HG03045 (cell line): Measurements from ENCODE around the gene SAMD9L.
"Not testable (repeated sequence)": the region's sequence is repeated elsewhere in the genome, so short reads cannot be mapped to it uniquely, and the experiment has no call there.

Experiments
- ATAC-seq: cut with Tn5 transposase; IDR thresholded peaks from one replicate; pipeline ENCODE4 v1.9.1; 2021; ENCODE audit warnings: mild to moderate bottlenecking, moderate library complexity; ENCODE audit not compliant: unreplicated experiment

The SAMD9L gene

DNA sequence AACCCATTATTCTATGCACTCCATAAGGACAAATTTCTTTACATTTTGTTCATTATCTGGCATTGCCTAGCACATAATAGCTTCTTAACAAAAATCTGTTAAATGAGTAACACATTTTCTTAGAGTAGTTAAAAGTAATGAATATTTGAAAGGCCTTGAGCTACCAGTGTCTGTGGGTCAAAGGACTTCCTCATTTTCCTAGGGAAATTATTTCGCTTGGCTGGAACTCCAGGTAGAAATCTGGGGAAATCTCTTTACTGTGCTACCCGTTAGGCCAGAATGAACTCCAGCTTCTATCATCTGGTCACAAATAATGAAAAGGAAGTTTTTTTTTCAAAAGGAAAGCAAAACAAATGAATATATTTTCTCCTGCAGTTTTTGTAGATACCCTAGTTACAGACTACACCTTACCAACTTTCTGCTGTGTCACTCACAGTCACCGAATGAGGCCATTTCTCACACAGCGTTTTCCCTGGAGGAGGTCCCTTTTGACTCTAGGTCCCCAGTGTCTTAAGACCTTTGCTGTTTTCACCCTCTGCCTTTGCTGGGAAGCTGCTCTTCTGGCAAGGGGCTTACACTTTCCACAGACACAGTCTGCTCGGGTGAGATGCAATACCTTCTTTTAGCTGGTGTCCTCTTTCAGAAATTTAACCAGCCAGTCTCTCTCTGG lies 1.6 kb downstream of the SAMD9L start:
- peak; percentile 37 for ATAC-seq

DNA sequence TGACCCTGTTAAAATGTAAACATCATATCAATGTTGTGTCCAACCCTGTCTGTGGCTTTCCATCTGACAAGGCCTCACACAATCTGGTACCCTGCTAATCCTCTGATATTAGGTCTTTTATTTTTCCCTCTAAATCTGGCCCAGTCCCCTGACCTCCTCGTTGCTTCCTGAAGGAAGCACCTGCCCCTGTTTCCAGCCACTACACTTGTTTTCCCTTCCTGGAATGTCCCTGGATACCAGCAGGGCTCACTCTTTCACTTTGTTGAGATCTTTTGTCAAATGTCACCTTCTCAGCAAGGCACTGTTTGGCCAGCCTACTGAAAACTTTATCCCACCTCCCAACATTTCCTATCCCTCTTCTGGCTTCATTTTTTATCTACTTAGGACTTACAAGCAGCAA lies 2.1 kb downstream of the SAMD9L start:
- no peak for ATAC-seq

- no peak for ATAC-seq
These were observed 2.8 kb downstream of the SAMD9L start for GRCh38 chr7:93145354-93145753.

DNA sequence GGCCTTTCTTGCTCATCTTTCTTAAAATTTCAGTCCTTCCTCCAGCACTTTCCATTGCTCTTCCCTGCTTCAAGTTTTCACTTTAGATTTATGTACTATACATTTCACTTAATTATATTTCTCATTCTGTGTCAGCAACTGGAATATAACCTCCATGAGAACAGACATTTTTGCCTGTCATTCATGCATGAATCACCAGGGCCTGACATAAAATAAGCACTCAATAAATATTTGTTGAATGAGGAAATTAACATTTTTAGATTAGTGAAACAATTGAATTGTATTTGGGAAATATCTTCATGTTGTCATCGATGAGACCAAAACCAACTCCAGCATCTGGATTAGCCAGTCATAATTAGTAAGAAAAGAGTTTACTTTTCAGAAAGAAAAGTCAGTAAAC lies 6.1 kb downstream of the SAMD9L start:
- ATAC-seq, result no peak

DNA sequence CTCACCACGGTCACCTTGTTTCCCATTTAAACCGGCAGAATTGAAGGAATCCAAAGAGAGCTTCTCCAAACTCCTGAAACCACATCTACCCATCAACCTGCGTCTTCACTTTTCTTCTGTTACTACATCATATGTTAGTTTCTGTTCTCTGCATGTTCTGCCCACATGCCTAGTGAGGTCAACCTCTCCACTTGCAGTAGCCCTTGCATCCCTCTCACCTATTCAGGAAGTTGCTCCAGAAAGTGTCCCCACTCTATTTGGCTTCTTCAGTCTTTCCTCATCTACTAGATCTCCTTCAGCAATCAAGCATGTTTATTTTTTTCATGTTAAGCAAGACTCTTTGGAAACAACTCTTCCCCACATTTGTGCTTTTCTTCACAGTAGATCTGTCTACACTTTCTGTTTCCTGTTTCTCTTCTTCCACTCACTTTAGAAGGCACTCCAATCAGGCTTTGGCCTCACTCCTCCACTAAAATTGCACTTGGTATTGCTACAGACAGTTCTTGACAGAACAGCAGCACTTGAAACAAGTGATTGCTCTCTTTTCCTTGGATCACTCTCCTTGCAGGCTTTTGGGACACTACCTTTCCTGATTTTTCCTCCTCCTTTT lies 7.5 kb downstream of the SAMD9L start:
- no peak for ATAC-seq

GRCh38 chr7:93138576-93138975 lies 9.6 kb downstream of the SAMD9L start:
- ATAC-seq, result no peak

- no peak for ATAC-seq
These were observed 15.2 kb downstream of the SAMD9L start for GRCh38 chr7:93133005-93133404.

DNA sequence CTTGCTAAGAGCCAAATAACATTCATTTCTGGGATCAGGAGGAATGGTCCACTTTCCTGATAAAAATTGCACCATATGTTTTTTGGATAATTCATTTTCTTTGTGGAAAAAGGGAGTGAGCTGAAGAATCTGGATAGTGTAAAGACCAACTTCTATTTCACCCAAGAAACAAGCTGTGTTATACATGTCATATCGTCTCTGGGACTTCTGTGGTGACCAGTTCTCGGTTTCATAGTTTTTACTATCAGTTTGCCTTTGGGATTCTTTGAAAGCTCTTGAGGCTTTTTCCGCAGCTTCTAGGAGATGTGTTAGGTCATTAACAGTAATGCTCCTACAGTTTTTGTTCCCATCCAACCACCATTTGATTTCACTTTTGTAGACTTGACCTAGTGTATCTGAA lies 16.0 kb downstream of the SAMD9L start:
- ATAC-seq, result no peak

GRCh38 chr7:93126954-93127353 lies 21.2 kb downstream of the SAMD9L start:
- ATAC-seq, result not testable (repeated sequence)

- ATAC-seq, result not testable (repeated sequence)
These were observed 24.7 kb downstream of the SAMD9L start for GRCh38 chr7:93123532-93123931.

GRCh38 chr7:93120592-93121549 lies 27.3 kb downstream of the SAMD9L start:
- no peak for ATAC-seq

- no peak for ATAC-seq
These were observed 28.8 kb downstream of the SAMD9L start for GRCh38 chr7:93119191-93119905.

GRCh38 chr7:93117852-93118530 lies 30.2 kb downstream of the SAMD9L start, which contains the start of gene SAMD9:
Gene SAMD9 (minus strand): TSS chr7:93117979. CDS start chr7:93106097, 11,882 bp downstream.
- ATAC-seq, result peak; percentile 99

DNA sequence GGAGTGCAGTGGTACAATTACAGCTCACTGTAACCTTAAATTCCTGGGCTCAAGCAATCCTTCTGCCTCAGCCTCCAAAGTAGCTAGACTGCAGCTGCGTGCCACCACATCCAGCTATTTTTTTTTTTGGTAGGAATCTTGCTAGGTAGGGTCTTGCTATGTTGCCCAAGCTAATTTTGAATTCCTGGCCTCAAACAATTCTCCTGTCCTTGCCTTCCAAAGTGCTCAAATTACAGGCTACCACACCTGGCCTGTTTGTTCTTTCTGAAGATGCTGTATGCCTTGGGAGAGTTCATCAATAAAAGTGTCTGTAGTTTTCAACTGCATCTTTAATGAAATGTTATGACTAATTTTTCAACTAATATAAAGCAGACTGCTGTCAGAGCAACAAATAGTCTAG lies 30.9 kb downstream of the SAMD9L start:
- ATAC-seq, result no peak

DNA sequence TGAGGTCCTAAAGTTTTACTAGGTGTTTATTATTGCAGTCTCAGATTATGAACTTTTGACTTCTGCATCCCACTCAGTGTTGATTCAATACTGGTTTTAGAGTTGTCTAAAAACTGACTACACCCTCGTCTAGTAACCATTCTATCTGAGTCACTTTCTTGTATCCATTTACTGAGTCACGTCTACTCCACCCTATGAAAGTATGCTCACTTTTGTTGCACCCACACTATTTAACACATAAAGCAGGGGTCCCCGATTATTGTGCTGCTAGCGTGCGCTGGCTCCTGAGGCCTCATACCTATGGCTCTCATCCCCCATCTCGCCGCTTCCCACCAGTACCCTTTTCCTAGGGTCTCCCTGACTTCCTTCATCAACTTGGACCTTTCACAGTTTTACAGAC lies 32.4 kb downstream of the SAMD9L start:
- no peak for ATAC-seq

- no peak for ATAC-seq
These were observed 40.2 kb downstream of the SAMD9L start for GRCh38 chr7:93108003-93108402.

DNA sequence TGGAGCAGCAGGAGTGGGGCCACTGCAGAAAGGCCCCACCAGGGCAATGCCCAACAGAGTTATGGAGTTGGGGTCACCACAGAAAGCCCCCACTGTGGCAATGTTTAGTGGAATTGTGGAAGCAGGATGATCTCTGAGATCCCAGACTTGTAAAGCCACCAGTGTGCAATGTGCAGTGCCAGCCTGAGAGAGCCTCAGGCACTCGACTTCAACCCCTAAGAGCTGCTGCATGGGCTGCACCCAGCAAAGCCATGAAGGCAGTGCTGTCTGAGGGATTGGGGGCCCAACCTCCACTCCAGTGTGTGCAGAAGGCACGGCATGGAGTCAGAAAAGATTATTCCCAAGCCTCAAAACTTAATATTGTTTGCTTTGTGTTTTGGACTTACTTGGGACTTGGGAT lies 50.8 kb downstream of the SAMD9L start:
- no peak for ATAC-seq

DNA sequence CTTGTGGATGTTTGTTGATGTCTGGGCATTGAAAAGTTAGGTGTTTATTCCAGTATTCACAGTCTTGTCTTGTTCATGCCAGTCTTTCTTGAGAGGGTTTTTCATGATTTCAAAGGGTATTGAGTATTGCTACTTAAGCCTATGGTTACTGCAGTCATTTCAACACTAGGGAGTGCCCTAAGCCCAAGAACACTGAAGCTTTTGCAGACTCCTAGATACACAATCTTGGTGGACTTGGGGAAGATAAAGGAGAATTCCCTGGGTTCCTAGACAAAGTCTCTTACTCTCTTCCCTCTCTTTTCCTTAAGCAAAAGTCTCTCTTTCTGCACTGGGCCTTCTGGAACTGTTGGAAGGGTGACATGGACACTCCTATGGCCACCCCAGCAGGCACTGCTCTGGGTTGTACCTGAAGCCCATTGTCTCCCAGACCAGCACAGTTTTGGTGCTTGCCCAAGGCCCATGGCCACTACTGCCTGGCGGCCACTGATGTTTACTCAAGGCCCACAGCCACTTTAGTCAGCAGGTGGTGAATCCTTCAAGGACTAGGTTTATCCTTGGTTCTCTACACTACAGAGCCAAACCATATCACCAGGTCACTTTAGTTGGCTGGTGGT lies 55.3 kb downstream of the SAMD9L start:
- ATAC-seq, result no peak
